ENCODE results near the gene FOSL2. TPM values are rescaled to one million over a fixed set of nuclear protein-coding genes. Genes with fewer than 3 reads are reported as not detected.

The FOSL2 gene
- total RNA-seq, 4 donors from 2014 or later, result 46.2 to 239 (median 207) TPM

DNA sequence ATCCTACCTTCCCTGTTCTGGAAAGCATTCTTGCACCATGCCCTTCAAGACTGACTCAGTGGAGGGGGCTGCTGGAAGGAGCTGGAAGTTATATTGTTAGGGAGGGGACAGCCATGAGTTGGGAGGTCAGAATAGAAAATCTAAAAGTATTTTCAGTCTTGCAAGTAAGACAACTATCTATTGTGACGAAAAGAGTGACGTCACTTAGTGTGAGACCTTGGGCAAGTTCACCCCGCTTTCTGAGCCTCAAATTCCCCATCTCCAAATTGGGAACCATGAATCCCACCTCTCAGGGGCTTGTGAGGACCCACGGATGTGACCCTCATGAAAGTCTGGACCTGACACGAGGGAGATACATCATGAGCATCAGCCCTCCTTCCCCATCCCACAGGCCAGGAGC, 46.5 kb downstream of the FOSL2 start:
- Histone ChIP-seq H3K27me3 (no peaks in the 10 kb centered on the region), H3K9me3 (no peaks in the 10 kb centered on the region), H3K4me1 (peaks cover 0 to 25% (median 2%) of the 10 kb centered on the region in 4 donors), H3K36me3 (no peaks in the 10 kb centered on the region), H3K27ac (no peak overlapping the region), H3K4me3 (no peak overlapping the region)
- TF ChIP-seq CTCF (IDR thresholded peaks at IDR 0.05) (no peak), POLR2A (IDR thresholded peaks at IDR 0.05) (no peak)
- DNase-seq, result no peak

DNA sequence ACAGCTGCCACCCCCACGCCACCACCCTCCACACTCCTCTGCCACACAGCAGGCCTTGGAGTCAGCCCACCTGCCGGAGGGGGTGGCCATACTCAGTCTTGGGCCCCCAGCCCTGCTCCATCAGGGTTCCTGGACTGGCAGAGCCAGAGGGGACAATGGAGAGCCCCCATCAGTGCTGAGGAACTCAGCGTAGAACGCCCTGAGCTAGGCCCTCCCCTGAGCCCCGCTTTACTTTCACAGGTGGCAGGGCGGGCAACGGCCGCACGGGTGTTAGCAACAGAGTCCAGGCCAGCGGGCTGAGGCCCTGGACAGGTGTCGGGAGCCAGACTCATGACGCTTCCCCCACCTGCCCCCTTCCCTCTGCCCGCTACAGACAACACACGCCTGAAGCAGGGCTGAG, 47.1 kb downstream of the FOSL2 start:
- Histone ChIP-seq H3K27me3 (no peaks in the 10 kb centered on the region), H3K4me1 (peaks cover 0 to 25% (median 2%) of the 10 kb centered on the region in 4 donors), H3K4me3 (no peak overlapping the region), H3K9me3 (no peaks in the 10 kb centered on the region), H3K36me3 (no peaks in the 10 kb centered on the region), H3K27ac (no peak overlapping the region)
- TF ChIP-seq CTCF (IDR thresholded peaks at IDR 0.05) (no peak), POLR2A (IDR thresholded peaks at IDR 0.05) (no peak)
- peak in 1 of 3 donors; percentile 35 for DNase-seq

DNA sequence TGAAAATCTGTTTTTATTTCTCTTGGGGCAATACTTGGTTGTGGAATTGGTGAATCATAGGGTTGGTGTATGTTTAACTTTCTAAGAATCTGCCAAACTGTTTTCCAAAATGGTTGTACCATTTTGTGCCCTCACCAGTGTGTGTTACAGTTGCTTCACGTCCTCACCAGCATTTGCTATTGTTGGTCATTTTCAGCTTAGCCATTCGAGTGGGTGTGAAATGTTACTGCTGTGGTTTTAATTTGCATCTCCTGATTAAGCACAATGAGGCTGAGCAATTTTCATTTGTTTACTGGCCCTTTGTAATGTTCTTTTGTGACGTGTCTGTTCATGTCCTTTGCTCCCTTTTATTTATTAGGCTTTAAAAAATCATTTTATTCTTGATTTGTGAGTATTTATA, 49.7 kb downstream of the FOSL2 start:
- Histone ChIP-seq H3K27ac (no peak overlapping the region), H3K36me3 (no peaks in the 10 kb centered on the region), H3K27me3 (no peaks in the 10 kb centered on the region), H3K4me1 (peaks cover 0 to 7% (median 0%) of the 10 kb centered on the region in 4 donors), H3K9me3 (no peaks in the 10 kb centered on the region), H3K4me3 (no peak overlapping the region)
- no peak for DNase-seq
- TF ChIP-seq POLR2A (IDR thresholded peaks at IDR 0.05), result no peak
- no peak for TF ChIP-seq CTCF (IDR thresholded peaks at IDR 0.05)

GRCh38 chr2:28444956-28445355, 52.3 kb downstream of the FOSL2 start:
- no peak overlapping the region for H3K4me3 ChIP-seq
- no peak for TF ChIP-seq POLR2A (IDR thresholded peaks at IDR 0.05)
- no peak for TF ChIP-seq CTCF (IDR thresholded peaks at IDR 0.05)
- DNase-seq, result no peak
- H3K27me3 ChIP-seq, result no peaks in the 10 kb centered on the region
- H3K9me3 ChIP-seq, result no peaks in the 10 kb centered on the region
- H3K4me1 ChIP-seq, result peaks cover 0 to 7% (median 0%) of the 10 kb centered on the region in 4 donors
- no peaks in the 10 kb centered on the region for H3K36me3 ChIP-seq
- no peak overlapping the region for H3K27ac ChIP-seq

DNA sequence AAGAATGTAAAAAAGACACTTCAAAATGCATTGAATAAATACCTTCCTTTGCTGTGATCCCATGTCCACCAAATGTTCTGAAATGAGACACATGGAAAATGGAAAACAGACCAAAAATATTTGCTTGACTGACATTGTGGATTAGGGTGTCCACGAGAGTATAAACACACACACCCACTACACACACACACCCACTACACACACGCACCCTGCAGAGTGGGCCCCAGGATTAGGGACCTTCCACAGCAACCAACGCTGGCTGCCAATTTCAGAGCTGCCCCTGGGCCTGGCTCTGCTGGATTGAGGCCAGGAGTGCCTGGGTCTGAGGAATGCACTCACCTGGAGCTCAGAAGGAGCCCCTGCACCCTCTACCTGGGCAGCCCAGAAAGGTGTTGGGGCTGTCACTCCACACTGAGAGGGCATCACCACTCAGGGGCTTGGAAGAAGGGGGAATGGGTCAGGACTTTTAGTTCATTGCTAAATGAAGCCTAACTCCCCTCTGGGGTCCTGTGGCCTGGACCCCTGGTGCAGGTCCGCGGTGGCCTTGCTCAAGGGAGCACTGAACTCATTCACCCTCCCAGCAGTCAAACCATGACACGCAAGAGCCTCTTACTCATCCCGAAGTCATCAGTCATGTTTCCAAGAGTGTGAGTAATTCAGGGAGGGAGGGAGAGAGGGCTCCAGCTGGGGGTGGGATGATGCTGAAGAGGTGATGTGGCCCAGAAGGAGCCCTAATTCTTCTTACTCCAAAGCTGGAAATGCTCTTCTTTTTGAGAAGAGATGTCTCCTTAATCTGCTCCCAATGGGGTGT, 53.0 kb downstream of the FOSL2 start:
- H3K4me3 ChIP-seq, result no peak overlapping the region
- H3K27me3 ChIP-seq, result no peaks in the 10 kb centered on the region
- H3K36me3 ChIP-seq, result no peaks in the 10 kb centered on the region
- TF ChIP-seq CTCF (IDR thresholded peaks at IDR 0.05) (no peak), POLR2A (IDR thresholded peaks at IDR 0.05) (no peak)
- DNase-seq, result no peak
- H3K27ac ChIP-seq, result no peak overlapping the region
- H3K9me3 ChIP-seq, result no peaks in the 10 kb centered on the region
- peaks cover 0 to 7% (median 0%) of the 10 kb centered on the region in 4 donors for H3K4me1 ChIP-seq

All from Peyer's patch (tissue), 4 donors.